Measurements from ENCODE around the gene BCL3. TPM values are rescaled to one million over a fixed set of nuclear protein-coding genes. Genes with fewer than 3 reads are reported as not detected.

Gene BCL3
- total and polyA plus RNA-seq, 4 donors, result 17.6 to 233 (median 63.8) TPM

DNA sequence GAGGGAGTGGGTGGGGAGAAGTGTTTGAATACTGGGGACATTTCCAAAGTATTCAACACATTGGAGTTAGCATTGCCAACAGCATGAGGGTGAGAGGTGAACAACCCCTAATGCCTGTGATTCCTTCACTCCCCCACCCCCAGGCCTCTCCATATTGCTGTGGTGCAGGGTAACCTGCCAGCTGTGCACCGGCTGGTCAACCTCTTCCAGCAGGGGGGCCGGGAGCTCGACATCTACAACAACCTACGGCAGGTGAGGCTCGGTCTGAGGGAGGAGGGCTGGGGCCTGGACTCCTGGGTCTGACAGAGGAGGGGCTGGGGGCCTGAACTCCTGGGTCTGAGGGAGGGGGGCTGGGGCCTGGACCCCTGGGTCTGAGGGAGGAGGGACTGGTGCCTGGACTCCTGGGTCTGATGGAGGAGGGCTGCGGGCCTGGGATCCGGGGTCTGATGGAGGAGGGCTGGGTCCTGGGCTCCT is 7.6 kb downstream of the BCL3 start:
- Histone ChIP-seq H3K27ac (ENCODE audit: low read depth in 1 of 2, low read length in 1 of 2) (peak overlapping the region in 1 of 2 donors; percentile 70), H3K36me3 (ENCODE audit: control insufficient read depth in 4 of 4, insufficient read depth in 4 of 4, low read length in 4 of 4) (peaks cover 0 to 39% (median 5%) of the 10 kb centered on the region in 4 donors), H3K9ac (ENCODE audit: insufficient read depth in 1 of 2, low read length in 2 of 2) (no peak overlapping the region), H3K9me3 (ENCODE audit: control insufficient read depth in 4 of 4, insufficient read depth in 3 of 4, low read length in 3 of 4) (no peaks in the 10 kb centered on the region), H3K4me1 (ENCODE audit: control insufficient read depth in 5 of 5, insufficient read depth in 5 of 5, low read length in 5 of 5) (peaks cover 14 to 40% (median 28%) of the 10 kb centered on the region in 5 donors), H3K27me3 (ENCODE audit: control insufficient read depth in 3 of 3, insufficient read depth in 3 of 3, low read length in 2 of 3) (no peaks in the 10 kb centered on the region), H3K4me3 (no peak overlapping the region)
- TF ChIP-seq, protein P1, sequence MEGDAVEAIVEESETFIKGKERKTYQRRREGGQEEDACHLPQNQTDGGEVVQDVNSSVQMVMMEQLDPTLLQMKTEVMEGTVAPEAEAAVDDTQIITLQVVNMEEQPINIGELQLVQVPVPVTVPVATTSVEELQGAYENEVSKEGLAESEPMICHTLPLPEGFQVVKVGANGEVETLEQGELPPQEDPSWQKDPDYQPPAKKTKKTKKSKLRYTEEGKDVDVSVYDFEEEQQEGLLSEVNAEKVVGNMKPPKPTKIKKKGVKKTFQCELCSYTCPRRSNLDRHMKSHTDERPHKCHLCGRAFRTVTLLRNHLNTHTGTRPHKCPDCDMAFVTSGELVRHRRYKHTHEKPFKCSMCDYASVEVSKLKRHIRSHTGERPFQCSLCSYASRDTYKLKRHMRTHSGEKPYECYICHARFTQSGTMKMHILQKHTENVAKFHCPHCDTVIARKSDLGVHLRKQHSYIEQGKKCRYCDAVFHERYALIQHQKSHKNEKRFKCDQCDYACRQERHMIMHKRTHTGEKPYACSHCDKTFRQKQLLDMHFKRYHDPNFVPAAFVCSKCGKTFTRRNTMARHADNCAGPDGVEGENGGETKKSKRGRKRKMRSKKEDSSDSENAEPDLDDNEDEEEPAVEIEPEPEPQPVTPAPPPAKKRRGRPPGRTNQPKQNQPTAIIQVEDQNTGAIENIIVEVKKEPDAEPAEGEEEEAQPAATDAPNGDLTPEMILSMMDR (IDR thresholded peaks at IDR 0.05; ENCODE audit: control extremely low read depth, extremely low read depth), result no peak
- WGBS, 2 donors, result 84 to 89% methylated on average over 7 of the region's 7 CpGs
- no peak for DNase-seq
- ATAC-seq (ENCODE audit: insufficient read depth, low FRiP score), result no peak

DNA sequence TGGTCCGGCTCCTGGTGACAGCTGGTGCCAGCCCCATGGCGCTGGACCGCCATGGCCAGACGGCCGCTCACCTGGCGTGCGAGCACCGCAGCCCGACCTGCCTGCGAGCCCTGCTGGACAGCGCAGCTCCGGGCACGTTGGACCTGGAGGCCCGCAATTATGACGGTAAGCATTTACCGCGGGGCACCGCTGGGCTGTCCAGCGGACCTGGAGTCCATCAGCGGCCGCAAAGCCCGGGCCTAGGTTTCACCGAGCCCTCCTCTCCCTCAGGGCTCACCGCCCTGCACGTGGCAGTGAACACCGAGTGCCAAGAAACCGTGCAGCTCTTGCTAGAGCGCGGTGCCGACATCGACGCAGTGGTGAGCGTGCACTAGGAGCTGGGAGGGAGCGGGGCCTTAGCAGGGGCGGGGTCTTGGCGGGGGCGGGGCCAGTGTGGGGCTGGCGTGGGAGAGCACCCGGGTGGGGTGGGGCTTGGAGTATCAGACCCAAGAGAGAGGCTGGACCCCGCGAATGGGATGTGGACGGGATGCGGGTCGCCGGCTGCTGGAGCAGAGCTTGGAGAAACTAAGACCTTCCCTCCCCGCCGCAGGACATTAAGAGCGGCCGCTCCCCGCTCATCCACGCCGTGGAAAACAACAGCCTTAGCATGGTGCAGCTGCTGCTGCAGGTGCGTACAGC is 8.7 kb downstream of the BCL3 start:
- DNase-seq, result peak; percentile 56 to 71 (median 68)
- peak overlapping the region; percentile 18 for H3K4me3 ChIP-seq

DNA sequence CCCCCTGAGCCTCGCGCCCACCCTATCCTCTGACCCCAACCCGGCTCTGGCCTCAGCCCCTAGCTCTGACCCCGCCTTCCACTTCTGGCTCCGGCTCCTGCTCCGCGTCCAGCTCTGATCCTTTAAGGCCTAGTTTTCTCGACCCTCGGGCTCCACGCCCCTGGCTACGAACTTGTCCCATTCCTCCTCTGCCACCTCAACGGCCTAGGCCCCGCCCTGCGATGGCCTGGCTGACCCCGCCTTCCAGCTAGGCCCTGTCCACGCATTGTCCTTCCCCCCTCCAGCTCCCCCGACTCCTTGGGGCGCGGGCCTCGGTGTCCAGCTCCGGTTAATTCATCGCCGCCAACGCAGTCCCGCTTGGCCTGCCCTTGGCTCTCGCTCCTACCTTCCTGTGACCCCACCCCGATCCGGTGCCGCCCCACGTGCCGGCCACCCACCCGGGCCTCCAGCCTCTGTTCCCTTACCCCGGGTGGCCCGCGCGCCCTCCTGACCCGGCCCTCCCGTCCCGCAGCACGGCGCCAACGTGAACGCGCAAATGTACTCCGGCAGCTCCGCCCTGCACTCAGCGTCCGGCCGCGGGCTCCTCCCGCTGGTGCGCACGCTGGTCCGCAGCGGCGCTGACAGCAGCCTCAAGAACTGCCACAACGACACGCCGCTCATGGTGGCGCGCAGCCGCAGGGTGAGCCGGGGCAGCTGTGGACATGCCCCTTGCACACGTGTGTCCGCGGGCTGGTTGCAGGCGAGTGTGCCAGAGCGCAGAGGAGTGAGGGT is 9.4 kb downstream of the BCL3 start:
- 43 to 72% methylated on average over 68 of the region's 68 CpGs for WGBS, 2 donors
- peak; percentile 77 to 91 (median 83) for DNase-seq
- peak overlapping the region; percentile 18 for H3K4me3 ChIP-seq
- TF ChIP-seq, protein P1 (IDR thresholded peaks at IDR 0.05; ENCODE audit: control extremely low read depth, extremely low read depth), result no peak
- H3K36me3 ChIP-seq (ENCODE audit: control insufficient read depth in 4 of 4, insufficient read depth in 4 of 4, low read length in 4 of 4), result peaks cover 0 to 32% (median 4%) of the 10 kb centered on the region in 4 donors
- peak overlapping the region; percentile 80 to 81 for H3K27ac ChIP-seq (ENCODE audit: low read depth in 1 of 2, low read length in 1 of 2)
- H3K27me3 ChIP-seq (ENCODE audit: control insufficient read depth in 3 of 3, insufficient read depth in 3 of 3, low read length in 2 of 3), result no peaks in the 10 kb centered on the region
- no peak for ATAC-seq (ENCODE audit: insufficient read depth, low FRiP score)
- peaks cover 13 to 37% (median 23%) of the 10 kb centered on the region in 5 donors for H3K4me1 ChIP-seq (ENCODE audit: control insufficient read depth in 5 of 5, insufficient read depth in 5 of 5, low read length in 5 of 5)
- H3K9ac ChIP-seq (ENCODE audit: insufficient read depth in 1 of 2, low read length in 2 of 2), result peak overlapping the region in 1 of 2 donors; percentile 32
- H3K9me3 ChIP-seq (ENCODE audit: control insufficient read depth in 4 of 4, insufficient read depth in 3 of 4, low read length in 3 of 4), result no peaks in the 10 kb centered on the region

More for the DNA sequence above, 8.7 kb downstream of the BCL3 start:
- Histone ChIP-seq H3K27me3 (ENCODE audit: control insufficient read depth in 3 of 3, insufficient read depth in 3 of 3, low read length in 2 of 3) (no peaks in the 10 kb centered on the region), H3K27ac (ENCODE audit: low read depth in 1 of 2, low read length in 1 of 2) (peak overlapping the region; percentile 80 to 81), H3K4me1 (ENCODE audit: control insufficient read depth in 5 of 5, insufficient read depth in 5 of 5, low read length in 5 of 5) (peaks cover 14 to 40% (median 28%) of the 10 kb centered on the region in 5 donors), H3K9ac (ENCODE audit: insufficient read depth in 1 of 2, low read length in 2 of 2) (no peak overlapping the region), H3K36me3 (ENCODE audit: control insufficient read depth in 4 of 4, insufficient read depth in 4 of 4, low read length in 4 of 4) (peaks cover 0 to 37% (median 4%) of the 10 kb centered on the region in 4 donors), H3K9me3 (ENCODE audit: control insufficient read depth in 4 of 4, insufficient read depth in 3 of 4, low read length in 3 of 4) (no peaks in the 10 kb centered on the region)
- ATAC-seq (ENCODE audit: insufficient read depth, low FRiP score), result no peak
- 67 to 83% methylated on average over 53 of the region's 53 CpGs for WGBS, 2 donors
- TF ChIP-seq, protein P1 (IDR thresholded peaks at IDR 0.05; ENCODE audit: control extremely low read depth, extremely low read depth), result no peak
